Body of pancreas (tissue), 4 donors: ENCODE data around the gene SLCO2B1.

Experiments
- CTCF ChIP-seq, 7 experiments: fragments of 450-650 bp in 4 of 7; fragments of 200-600 bp in 3 of 7; sonication (generic) in 3 of 7; IDR thresholded peaks; one replicate each; pipeline ENCODE4 v1.5.1; 2016 to 2019; ENCODE audit warnings: antibody characterized with exemption in 7 of 7
- POLR2A ChIP-seq, 3 donors: fragments of 450-650 bp; IDR thresholded peaks; one replicate each; pipeline ENCODE4 v1.6.1; 2016; ENCODE audit warnings: antibody characterized with exemption in 3 of 3, mild to moderate bottlenecking in 2 of 3

GRCh38 chr11:75152651-75153427, 1.9 kb downstream of the SLCO2B1 start:
- TF ChIP-seq CTCF (IDR thresholded peaks at IDR 0.05) (no peak), POLR2A (IDR thresholded peaks at IDR 0.05) (no peak)
